Activated CD8-positive, alpha-beta memory T cell treated with anti-CD3 and anti-CD28 coated beads for 1 hour (primary cell): ENCODE measurements around the gene TK1.
"Not testable (repeated sequence)": the region's sequence is repeated elsewhere in the genome, so short reads cannot be mapped to it uniquely, and the experiment has no call there.

Source experiments
- DNase-seq, 2 donors: peaks; one replicate each; pipeline ENCODE4 v3.0.0-alpha.2; 2020; ENCODE audit warnings: low read depth in 1 of 2; ENCODE audit errors: extremely low read depth in 1 of 2

The TK1 gene

GRCh38 chr17:78179372-78179771 lies 7.5 kb downstream of the TK1 start:
- DNase-seq = no peak

DNA sequence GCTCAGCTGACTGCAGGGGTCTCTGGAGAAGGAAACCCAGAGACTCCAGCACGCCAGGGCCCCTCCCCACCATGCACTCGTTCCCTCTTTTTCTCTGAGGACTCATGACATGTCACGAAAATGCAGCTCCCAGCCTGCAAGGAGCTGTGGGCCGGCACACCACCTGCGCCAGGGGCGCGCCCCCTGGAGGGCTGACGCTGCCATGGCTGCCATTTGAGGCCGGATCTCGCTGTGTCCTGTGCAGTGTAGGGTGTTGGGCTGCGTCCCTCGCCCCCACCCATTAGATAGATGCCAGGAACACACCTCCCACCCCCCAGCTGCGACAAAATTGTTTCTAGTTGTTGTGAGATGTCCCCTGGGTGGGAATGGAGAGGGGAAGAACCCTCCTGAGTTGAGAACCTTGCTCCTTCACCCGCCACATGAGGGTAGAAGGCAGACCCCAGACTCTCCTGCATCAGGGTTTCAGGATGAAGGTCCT lies 10.3 kb downstream of the TK1 start:
- peak; percentile 17 to 60 for DNase-seq

- DNase-seq = no peak
Measured at GRCh38 chr17:78175643-78175981, 11.2 kb downstream of the TK1 start.

- no peak for DNase-seq
Measured at GRCh38 chr17:78174870-78175642, 11.8 kb downstream of the TK1 start.

- no peak for DNase-seq
Measured at GRCh38 chr17:78174346-78174869, 12.4 kb downstream of the TK1 start.

GRCh38 chr17:78173097-78173715 lies 13.6 kb downstream of the TK1 start:
- no peak for DNase-seq

GRCh38 chr17:78172249-78173051 lies 14.4 kb downstream of the TK1 start:
- DNase-seq = no peak

DNA sequence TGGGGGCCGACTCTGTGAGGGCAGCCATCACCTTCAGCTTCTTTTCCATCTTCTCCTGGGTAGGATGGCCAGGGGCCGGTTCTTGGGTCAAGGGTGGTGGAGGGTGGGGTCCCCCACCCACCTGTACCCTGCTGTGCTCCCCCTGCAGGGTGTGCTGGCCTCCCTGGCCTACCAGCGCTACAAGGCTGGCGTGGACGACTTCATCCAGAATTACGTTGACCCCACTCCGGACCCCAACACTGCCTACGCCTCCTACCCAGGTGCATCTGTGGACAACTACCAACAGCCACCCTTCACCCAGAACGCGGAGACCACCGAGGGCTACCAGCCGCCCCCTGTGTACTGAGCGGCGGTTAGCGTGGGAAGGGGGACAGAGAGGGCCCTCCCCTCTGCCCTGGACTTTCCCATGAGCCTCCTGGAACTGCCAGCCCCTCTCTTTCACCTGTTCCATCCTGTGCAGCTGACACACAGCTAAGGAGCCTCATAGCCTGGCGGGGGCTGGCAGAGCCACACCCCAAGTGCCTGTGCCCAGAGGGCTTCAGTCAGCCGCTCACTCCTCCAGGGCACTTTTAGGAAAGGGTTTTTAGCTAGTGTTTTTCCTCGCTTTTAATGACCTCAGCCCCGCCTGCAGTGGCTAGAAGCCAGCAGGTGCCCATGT lies 15.1 kb downstream of the TK1 start:
- not testable (repeated sequence) for DNase-seq

GRCh38 chr17:78170692-78171590 lies 15.9 kb downstream of the TK1 start:
- DNase-seq = no peak

DNA sequence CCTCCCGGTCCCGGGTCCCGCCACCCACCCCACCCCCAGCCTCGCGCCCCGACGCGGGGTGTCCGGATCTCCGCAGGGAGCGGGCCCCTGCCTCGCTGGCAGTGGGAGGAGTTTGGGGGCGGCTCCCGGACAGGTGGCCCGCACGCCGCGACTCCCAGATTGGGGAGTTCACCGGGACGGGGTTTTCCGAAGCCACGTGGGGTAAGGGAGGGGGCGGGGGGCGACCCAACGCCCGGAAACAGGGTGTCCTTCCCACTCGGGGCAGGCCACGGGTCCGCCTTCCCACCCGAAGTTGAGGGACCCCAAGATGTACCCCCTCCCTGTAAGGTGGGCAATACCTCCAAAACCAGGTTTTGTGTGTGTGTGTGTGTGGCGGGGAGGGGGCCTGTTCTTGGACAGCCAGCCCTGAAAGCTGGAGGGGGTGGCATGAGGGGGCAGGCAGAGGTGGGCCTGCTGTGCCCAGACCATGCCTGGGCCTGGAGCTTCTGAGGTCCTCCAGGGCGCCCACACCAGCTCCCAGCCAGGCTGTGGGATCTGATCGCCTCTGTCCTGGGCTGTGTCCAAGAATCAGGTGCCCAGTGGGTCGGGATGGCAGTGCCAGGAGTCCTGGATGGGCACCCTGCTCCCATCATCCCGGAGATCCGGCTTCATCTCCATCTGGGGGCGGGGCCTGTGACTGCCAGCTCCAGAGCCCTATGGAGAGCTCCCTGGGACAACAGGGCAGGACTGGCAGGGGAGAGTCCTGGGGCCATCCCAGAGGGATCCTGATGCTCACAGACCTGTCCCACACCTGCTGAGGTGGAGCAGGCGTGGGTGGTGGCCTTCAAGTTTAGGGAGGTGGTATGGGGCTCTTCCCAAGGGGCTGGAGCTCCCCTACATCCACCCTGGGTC lies 17.7 kb downstream of the TK1 start:
- DNase-seq = peak in 1 of 2 donors; percentile 27

GRCh38 chr17:78168242-78168902 lies 18.5 kb downstream of the TK1 start, which contains the start of gene SYNGR2:
Gene SYNGR2, plus strand, starts transcription at chr17:78168581. Its CDS starts 36 bp downstream, at chr17:78168617.
- DNase-seq = peak; percentile 44 to 82

- DNase-seq = no peak
Measured at GRCh38 chr17:78166416-78166815, 20.4 kb downstream of the TK1 start.

DNA sequence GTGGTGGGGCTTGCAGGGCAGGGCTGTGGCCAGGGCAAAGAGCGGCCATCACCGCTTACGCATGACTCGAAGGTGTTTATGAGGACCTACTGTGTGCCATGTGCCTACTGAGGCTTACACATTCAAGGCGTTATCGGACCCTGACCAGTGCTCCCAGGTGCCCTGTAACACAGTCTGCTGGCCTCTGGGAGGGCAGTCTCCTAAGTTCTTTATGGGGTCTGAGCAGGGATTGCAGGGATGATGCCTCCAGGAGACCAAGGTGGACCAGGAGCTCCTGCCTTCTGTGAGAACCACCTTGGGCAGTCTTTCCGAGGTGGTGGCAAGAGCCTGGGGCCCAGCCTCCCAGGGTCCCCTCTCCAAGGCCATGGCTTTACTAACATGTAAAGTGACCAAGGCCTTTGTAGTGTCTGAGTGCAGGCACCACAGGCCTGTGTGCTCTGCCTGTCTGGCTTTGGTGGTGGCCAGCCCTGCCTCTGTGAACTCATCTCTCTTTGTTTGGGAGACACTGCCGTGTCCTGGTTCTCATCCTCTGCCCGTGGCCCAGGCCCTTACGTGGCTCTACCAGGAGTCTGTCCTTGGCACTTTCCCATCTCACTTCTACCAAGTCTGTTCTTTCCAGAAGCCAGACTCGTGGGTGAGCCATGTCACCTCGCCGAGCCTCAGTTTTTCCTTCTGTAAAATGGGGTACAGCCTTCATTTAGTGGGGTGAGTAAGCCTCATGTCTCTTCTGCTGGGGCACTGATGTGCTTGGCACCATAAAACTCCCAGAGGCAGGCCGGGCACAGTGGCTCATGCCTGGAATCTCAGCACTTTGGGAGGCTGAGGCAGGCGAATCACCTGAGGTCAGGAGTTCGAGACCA lies 21.9 kb downstream of the TK1 start:
- no peak for DNase-seq

DNA sequence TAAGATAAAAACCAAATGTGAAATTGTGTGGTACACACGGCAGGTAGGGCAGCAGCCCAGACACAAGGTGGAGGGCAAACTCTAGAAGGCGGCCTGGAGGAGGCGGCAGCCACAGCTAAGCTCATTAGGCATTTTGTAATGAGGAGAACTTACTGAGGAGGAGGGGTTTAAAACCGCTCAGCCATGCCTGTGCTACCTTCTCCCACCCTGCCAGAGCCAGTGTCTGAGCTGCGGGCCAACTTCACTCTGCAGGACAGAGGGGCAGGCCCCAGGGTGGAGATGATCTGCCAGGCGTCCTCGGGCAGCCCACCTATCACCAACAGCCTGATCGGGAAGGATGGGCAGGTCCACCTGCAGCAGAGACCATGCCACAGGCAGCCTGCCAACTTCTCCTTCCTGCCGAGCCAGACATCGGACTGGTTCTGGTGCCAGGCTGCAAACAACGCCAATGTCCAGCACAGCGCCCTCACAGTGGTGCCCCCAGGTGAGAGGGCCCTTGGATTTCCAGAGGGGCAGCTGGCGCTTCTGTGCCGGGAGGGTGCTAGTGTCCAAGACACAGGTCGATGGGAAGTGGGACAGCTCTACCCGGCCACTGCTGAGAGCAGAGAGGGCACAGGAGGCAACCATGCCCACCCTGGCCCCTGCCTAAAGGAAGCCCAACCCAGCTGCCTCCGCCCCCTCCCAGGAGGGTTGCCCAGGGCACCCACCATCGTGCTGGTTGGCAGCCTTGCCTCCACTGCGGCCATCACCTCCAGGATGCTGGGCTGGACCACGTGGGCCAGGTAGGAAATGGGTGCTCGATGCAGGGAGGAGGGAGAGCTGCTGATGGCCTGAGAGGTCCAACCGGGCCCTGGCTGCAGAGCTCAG lies 22.7 kb downstream of the TK1 start:
- no peak for DNase-seq

DNA sequence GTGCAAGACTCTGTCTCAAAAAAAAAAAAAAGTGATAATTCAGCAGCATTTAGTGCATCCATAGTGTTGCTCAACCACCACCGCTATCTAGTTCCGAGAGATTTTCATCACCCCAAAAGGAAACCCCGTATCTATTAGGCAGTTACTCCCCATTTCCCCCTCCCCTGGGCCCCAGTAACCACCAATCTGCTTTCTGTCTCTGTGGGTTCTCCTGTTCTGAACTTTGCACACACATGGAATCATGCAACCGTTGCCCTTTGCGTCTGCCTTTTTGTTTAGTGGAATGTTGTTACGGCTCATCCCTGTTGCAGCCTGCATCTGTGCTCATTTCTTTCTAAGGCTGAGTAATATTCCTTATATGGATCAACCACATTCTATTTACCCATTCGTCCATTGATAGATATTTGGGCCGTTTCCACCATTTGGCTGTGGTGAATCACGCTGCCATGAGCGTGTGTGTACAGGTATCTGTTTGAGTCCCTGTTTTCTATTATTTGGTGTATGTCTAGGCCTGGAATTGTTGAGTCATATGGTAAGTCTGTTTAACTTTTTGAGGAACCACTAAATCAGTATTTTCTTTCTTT lies 27.2 kb downstream of the TK1 start:
- no peak for DNase-seq
